ENCODE data around the gene SLC29A1. TPM values are rescaled to one million over a fixed set of nuclear protein-coding genes. Genes with fewer than 3 reads are reported as not detected.
"Not testable (repeated sequence)": the region's sequence is repeated elsewhere in the genome, so short reads cannot be mapped to it uniquely, and the experiment has no call there.

SLC29A1 gene
- total and polyA plus RNA-seq, 4 donors, result 15.1 to 67.2 (median 16.7) TPM

DNA sequence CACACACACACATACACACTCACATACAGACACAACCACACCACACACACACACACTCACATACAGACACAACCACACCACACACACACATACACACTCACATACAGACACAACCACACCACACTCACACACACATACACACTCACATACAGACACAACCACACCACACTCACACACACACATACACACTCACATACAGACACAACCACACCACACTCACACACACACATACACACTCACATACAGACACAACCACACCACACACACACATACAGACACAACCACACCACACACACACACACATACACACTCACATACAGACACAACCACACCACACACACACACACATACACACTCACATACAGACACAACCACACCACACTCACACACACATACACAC lies 41.6 kb upstream of the SLC29A1 start:
- H3K27ac ChIP-seq (ENCODE audit: low read depth in 1 of 2, low read length in 2 of 2); H3K4me1 ChIP-seq (ENCODE audit: control insufficient read depth in 4 of 4, insufficient read depth in 4 of 4, low read length in 3 of 4); DNase-seq (ENCODE audit: low spot score); H3K9me3 ChIP-seq (ENCODE audit: control insufficient read depth in 4 of 4, low read length in 3 of 4); H3K9ac ChIP-seq (ENCODE audit: low read depth in 1 of 2, low read length in 2 of 2); H3K27me3 ChIP-seq (ENCODE audit: control insufficient read depth in 4 of 4, insufficient read depth in 4 of 4, low read length in 3 of 4); H3K4me3 ChIP-seq (ENCODE audit: low read depth in 1 of 3, low read length in 3 of 3); H3K36me3 ChIP-seq (ENCODE audit: control insufficient read depth in 4 of 4, insufficient read depth in 3 of 4, low read depth in 1 of 4, low read length in 3 of 4): not testable (repeated sequence)

GRCh38 chr6:44182911-44183390 lies 40.4 kb upstream of the SLC29A1 start:
- H3K27me3 ChIP-seq (ENCODE audit: control insufficient read depth in 4 of 4, insufficient read depth in 4 of 4, low read length in 3 of 4), result no peaks in the 10 kb centered on the region
- no peaks in the 10 kb centered on the region for H3K36me3 ChIP-seq (ENCODE audit: control insufficient read depth in 4 of 4, insufficient read depth in 3 of 4, low read depth in 1 of 4, low read length in 3 of 4)
- TF ChIP-seq TAF1 (conservative IDR thresholded peaks at IDR 0.05) (no peak), RXRA (IDR thresholded peaks at IDR 0.05) (no peak), NR2F2 (IDR thresholded peaks at IDR 0.05) (no peak), ZBTB33 (IDR thresholded peaks at IDR 0.05) (no peak), ATF3 (IDR thresholded peaks at IDR 0.05) (no peak)
- H3K4me3 ChIP-seq (ENCODE audit: low read depth in 1 of 3, low read length in 3 of 3), result no peak overlapping the region
- peaks cover 0 to 6% (median 0%) of the 10 kb centered on the region in 4 donors for H3K4me1 ChIP-seq (ENCODE audit: control insufficient read depth in 4 of 4, insufficient read depth in 4 of 4, low read length in 3 of 4)
- WGBS, result 97% methylated on average over 4 of the region's 4 CpGs
- no peaks in the 10 kb centered on the region for H3K9me3 ChIP-seq (ENCODE audit: control insufficient read depth in 4 of 4, low read length in 3 of 4)
- H3K27ac ChIP-seq (ENCODE audit: low read depth in 1 of 2, low read length in 2 of 2), result no peak overlapping the region
- H3K9ac ChIP-seq (ENCODE audit: low read depth in 1 of 2, low read length in 2 of 2), result no peak overlapping the region
- no peak for DNase-seq (ENCODE audit: low spot score)

- no peak overlapping the region for H3K27ac ChIP-seq (ENCODE audit: low read depth in 1 of 2, low read length in 2 of 2)
- no peaks in the 10 kb centered on the region for H3K36me3 ChIP-seq (ENCODE audit: control insufficient read depth in 4 of 4, insufficient read depth in 3 of 4, low read depth in 1 of 4, low read length in 3 of 4)
- no peak overlapping the region for H3K4me3 ChIP-seq (ENCODE audit: low read depth in 1 of 3, low read length in 3 of 3)
- peaks cover 0 to 6% (median 0%) of the 10 kb centered on the region in 4 donors for H3K4me1 ChIP-seq (ENCODE audit: control insufficient read depth in 4 of 4, insufficient read depth in 4 of 4, low read length in 3 of 4)
- no peak overlapping the region for H3K9ac ChIP-seq (ENCODE audit: low read depth in 1 of 2, low read length in 2 of 2)
- DNase-seq (ENCODE audit: low spot score), result no peak
- 81% methylated on average over 9 of the region's 9 CpGs for WGBS
- TF ChIP-seq SP1 (IDR thresholded peaks at IDR 0.05) (no peak), FOXA2 (IDR thresholded peaks at IDR 0.05) (no peak), CTCF (IDR thresholded peaks at IDR 0.05; ENCODE audit: low read depth, low read length, missing input control) (no peak), HNF4G (IDR thresholded peaks at IDR 0.05) (no peak), FOXA1 (IDR thresholded peaks at IDR 0.05) (no peak), RAD21 (IDR thresholded peaks at IDR 0.05) (no peak), JUND (IDR thresholded peaks at IDR 0.05) (no peak), NR2F2 (IDR thresholded peaks at IDR 0.05) (no peak), ZBTB33 (IDR thresholded peaks at IDR 0.05) (no peak), RXRA (IDR thresholded peaks at IDR 0.05) (no peak), MAX (IDR thresholded peaks at IDR 0.05) (no peak), TAF1 (conservative IDR thresholded peaks at IDR 0.05) (no peak)
- H3K27me3 ChIP-seq (ENCODE audit: control insufficient read depth in 4 of 4, insufficient read depth in 4 of 4, low read length in 3 of 4), result no peaks in the 10 kb centered on the region
- no peaks in the 10 kb centered on the region for H3K9me3 ChIP-seq (ENCODE audit: control insufficient read depth in 4 of 4, low read length in 3 of 4)
Measured at GRCh38 chr6:44183783-44184182, 39.6 kb upstream of the SLC29A1 start.

GRCh38 chr6:44185356-44185755 lies 38.0 kb upstream of the SLC29A1 start:
- 85% methylated on average over 7 of the region's 7 CpGs for WGBS
- not testable (repeated sequence) for H3K9ac ChIP-seq (ENCODE audit: low read depth in 1 of 2, low read length in 2 of 2); H3K27me3 ChIP-seq (ENCODE audit: control insufficient read depth in 4 of 4, insufficient read depth in 4 of 4, low read length in 3 of 4); H3K4me1 ChIP-seq (ENCODE audit: control insufficient read depth in 4 of 4, insufficient read depth in 4 of 4, low read length in 3 of 4); H3K27ac ChIP-seq (ENCODE audit: low read depth in 1 of 2, low read length in 2 of 2); H3K9me3 ChIP-seq (ENCODE audit: control insufficient read depth in 4 of 4, low read length in 3 of 4); H3K36me3 ChIP-seq (ENCODE audit: control insufficient read depth in 4 of 4, insufficient read depth in 3 of 4, low read depth in 1 of 4, low read length in 3 of 4); DNase-seq (ENCODE audit: low spot score); H3K4me3 ChIP-seq (ENCODE audit: low read depth in 1 of 3, low read length in 3 of 3)
